ENCODE results near the gene LPA. TPM values are rescaled to one million over a fixed set of nuclear protein-coding genes. Genes with fewer than 3 reads are reported as not detected.

The LPA gene
- total RNA-seq, 1 experiment from 2014 or later = 0.61 TPM

DNA sequence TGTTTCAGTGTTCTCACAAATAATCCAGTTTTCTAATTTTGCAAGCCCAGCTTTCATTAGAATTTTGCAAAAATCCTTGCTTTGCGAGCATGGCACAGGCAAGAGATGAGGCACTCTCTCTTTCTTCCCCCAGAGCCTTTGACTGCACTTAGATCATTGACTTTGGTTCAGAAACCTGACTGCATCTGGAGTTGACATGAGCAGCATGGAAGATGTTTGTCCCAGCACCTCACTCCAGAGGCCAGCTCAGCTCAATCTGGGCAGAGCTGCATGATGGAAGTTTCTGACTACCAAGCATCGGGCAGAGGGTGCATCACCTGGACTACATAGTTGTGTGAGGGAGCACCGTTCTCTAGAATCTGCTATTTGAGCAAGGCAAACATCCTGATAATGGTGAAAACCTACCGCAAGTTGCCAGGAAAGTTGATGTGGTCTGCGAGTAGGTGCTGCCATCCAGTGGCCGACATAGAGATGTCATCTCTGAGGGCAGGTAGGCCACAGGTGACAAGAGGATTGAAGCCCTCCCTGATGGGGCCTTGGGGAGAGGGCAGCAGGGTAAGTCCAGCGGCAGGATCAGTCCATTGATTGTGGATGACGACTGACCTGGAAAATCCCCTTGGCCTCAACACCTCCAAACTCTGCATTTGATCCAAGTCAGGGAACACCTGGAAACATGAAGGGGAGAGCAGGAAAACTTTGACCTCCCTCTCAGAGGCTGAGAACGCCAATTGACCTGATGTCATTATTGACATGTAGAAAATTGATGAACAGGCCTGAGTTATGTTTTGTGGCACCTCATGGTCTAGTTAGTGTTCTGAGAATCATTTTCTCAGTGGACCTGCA, 3.8 kb upstream of the LPA start:
- ChIA-PET POLR2A (no interaction called here), CTCF (interaction anchor here (0.8 to 1.1 kb wide), 3 partner anchors 25 to 579 kb away, joined by 3 to 4 read pairs (median 4); no protein-coding TSS in a partner anchor)
- peak; percentile 76 for DNase-seq (ENCODE audit: low spot score)
- ATAC-seq = peak; percentile 98
- Mint-ChIP-seq H3K36me3 (no peaks in the 10 kb centered on the region), H3K4me1 (peaks cover 2% of the 10 kb centered on the region), H3K27ac (no peak overlapping the region), H3K9me3 (peaks cover 7% of the 10 kb centered on the region), H3K4me3 (no peak overlapping the region), H3K27me3 (ENCODE audit: low read depth) (peaks cover 2% of the 10 kb centered on the region)
- TF ChIP-seq, protein P1, sequence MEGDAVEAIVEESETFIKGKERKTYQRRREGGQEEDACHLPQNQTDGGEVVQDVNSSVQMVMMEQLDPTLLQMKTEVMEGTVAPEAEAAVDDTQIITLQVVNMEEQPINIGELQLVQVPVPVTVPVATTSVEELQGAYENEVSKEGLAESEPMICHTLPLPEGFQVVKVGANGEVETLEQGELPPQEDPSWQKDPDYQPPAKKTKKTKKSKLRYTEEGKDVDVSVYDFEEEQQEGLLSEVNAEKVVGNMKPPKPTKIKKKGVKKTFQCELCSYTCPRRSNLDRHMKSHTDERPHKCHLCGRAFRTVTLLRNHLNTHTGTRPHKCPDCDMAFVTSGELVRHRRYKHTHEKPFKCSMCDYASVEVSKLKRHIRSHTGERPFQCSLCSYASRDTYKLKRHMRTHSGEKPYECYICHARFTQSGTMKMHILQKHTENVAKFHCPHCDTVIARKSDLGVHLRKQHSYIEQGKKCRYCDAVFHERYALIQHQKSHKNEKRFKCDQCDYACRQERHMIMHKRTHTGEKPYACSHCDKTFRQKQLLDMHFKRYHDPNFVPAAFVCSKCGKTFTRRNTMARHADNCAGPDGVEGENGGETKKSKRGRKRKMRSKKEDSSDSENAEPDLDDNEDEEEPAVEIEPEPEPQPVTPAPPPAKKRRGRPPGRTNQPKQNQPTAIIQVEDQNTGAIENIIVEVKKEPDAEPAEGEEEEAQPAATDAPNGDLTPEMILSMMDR (IDR thresholded peaks at IDR 0.05) = peak; percentile 69
- no peak for TF ChIP-seq JAZF1 (CRISPR knock-in tag; IDR thresholded peaks at IDR 0.05)

DNA sequence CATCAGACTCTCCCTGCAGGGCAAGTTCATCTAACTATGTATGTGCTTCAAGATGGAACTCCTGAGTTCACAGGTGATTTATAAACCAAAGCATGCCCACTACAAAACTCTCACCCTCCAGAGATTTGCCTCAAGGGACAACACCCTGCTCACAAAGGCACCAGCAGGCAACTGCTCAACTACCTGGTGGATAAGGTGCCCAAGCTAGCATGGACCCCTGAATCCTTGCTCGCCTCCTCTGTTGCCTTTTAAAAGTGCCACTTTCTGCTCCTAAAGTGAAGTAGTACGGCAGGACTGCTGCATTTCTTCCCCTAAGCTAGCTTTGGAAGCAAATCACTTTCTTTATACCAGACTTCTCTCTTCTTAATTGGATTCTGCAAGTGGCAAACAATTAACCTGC, 1.2 kb downstream of the LPA start:
- TF ChIP-seq RORB (CRISPR knock-in tag; IDR thresholded peaks at IDR 0.05) = no peak
- TF ChIP-seq, protein P2, sequence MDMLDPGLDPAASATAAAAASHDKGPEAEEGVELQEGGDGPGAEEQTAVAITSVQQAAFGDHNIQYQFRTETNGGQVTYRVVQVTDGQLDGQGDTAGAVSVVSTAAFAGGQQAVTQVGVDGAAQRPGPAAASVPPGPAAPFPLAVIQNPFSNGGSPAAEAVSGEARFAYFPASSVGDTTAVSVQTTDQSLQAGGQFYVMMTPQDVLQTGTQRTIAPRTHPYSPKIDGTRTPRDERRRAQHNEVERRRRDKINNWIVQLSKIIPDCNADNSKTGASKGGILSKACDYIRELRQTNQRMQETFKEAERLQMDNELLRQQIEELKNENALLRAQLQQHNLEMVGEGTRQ (CRISPR knock-in tag; IDR thresholded peaks at IDR 0.05) = no peak
- no peak for TF ChIP-seq GRHL2 (CRISPR knock-in tag; IDR thresholded peaks at IDR 0.05; ENCODE audit: insufficient replicate concordance, severe bottlenecking)
- no peak for TF ChIP-seq ZNF423 (CRISPR knock-in tag; IDR thresholded peaks at IDR 0.05)
- TF ChIP-seq E2F4 (CRISPR knock-in tag; IDR thresholded peaks at IDR 0.05; ENCODE audit: borderline replicate concordance, low read depth) = no peak
- no peak for TF ChIP-seq SMAD4 (CRISPR knock-in tag; IDR thresholded peaks at IDR 0.05)
- ChIA-PET POLR2A (no interaction called here), CTCF (interaction anchor here (1.3 kb wide), 1 partner anchor 30 kb away, joined by 3 read pairs; no protein-coding TSS in a partner anchor)
- Mint-ChIP-seq H3K4me1 (peaks cover 14% of the 10 kb centered on the region), H3K36me3 (peaks cover under 1% of the 10 kb centered on the region; the same call in 1 of the 2 replicates), H3K27ac (no peak overlapping the region), H3K4me3 (no peak overlapping the region), H3K9me3 (peaks cover 12% of the 10 kb centered on the region), H3K27me3 (ENCODE audit: low read depth) (no peaks in the 10 kb centered on the region)
- DNase-seq (ENCODE audit: low spot score) (no peak), ATAC-seq (peak; percentile 63)

GRCh38 chr6:160662429-160662828, 1.6 kb downstream of the LPA start:
- ChIA-PET CTCF (interaction anchor here (1.3 kb wide), 1 partner anchor 30 kb away, joined by 3 read pairs; no protein-coding TSS in a partner anchor), POLR2A (no interaction called here)
- TF ChIP-seq CREM (CRISPR knock-in tag; IDR thresholded peaks at IDR 0.05) (no peak), RELA (CRISPR knock-in tag; IDR thresholded peaks at IDR 0.05; ENCODE audit: borderline replicate concordance) (no peak), NR3C1 (CRISPR knock-in tag; conservative IDR thresholded peaks at IDR 0.05; ENCODE audit: low read depth) (no peak), NFE2L1 (CRISPR knock-in tag; IDR thresholded peaks at IDR 0.05) (no peak), JUN (CRISPR knock-in tag; IDR thresholded peaks at IDR 0.05) (no peak), OVOL2 (CRISPR knock-in tag; IDR thresholded peaks at IDR 0.05; ENCODE audit: borderline replicate concordance) (no peak), HMGA2 (CRISPR knock-in tag; IDR thresholded peaks at IDR 0.05) (no peak)
- TF ChIP-seq, protein P3, sequence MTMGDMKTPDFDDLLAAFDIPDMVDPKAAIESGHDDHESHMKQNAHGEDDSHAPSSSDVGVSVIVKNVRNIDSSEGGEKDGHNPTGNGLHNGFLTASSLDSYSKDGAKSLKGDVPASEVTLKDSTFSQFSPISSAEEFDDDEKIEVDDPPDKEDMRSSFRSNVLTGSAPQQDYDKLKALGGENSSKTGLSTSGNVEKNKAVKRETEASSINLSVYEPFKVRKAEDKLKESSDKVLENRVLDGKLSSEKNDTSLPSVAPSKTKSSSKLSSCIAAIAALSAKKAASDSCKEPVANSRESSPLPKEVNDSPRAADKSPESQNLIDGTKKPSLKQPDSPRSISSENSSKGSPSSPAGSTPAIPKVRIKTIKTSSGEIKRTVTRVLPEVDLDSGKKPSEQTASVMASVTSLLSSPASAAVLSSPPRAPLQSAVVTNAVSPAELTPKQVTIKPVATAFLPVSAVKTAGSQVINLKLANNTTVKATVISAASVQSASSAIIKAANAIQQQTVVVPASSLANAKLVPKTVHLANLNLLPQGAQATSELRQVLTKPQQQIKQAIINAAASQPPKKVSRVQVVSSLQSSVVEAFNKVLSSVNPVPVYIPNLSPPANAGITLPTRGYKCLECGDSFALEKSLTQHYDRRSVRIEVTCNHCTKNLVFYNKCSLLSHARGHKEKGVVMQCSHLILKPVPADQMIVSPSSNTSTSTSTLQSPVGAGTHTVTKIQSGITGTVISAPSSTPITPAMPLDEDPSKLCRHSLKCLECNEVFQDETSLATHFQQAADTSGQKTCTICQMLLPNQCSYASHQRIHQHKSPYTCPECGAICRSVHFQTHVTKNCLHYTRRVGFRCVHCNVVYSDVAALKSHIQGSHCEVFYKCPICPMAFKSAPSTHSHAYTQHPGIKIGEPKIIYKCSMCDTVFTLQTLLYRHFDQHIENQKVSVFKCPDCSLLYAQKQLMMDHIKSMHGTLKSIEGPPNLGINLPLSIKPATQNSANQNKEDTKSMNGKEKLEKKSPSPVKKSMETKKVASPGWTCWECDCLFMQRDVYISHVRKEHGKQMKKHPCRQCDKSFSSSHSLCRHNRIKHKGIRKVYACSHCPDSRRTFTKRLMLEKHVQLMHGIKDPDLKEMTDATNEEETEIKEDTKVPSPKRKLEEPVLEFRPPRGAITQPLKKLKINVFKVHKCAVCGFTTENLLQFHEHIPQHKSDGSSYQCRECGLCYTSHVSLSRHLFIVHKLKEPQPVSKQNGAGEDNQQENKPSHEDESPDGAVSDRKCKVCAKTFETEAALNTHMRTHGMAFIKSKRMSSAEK (CRISPR knock-in tag; IDR thresholded peaks at IDR 0.05; ENCODE audit: borderline replicate concordance) = no peak
- no peak overlapping the region for H3K4me3 Mint-ChIP-seq
- no peak overlapping the region for H3K27ac Mint-ChIP-seq
- H3K36me3 Mint-ChIP-seq = peaks cover 4% of the 10 kb centered on the region
- peaks cover 14% of the 10 kb centered on the region for H3K4me1 Mint-ChIP-seq
- ATAC-seq = no peak
- no peaks in the 10 kb centered on the region for H3K27me3 Mint-ChIP-seq (ENCODE audit: low read depth)
- peaks cover 16% of the 10 kb centered on the region for H3K9me3 Mint-ChIP-seq
- DNase-seq (ENCODE audit: low spot score) = no peak
